ENCODE measurements around the gene SLC15A3. TPM values are rescaled to one million over a fixed set of nuclear protein-coding genes. Genes with fewer than 3 reads are reported as not detected.

Gene SLC15A3
- total RNA-seq, 2 experiments from 2014 or later, result 10.5 to 11.9 TPM

GRCh38 chr11:60973699-60974098 is 21.7 kb upstream of the SLC15A3 start:
- H3K27me3 ChIP-seq (ENCODE audit: control insufficient read depth in 1 of 2, insufficient read depth in 2 of 2, low read length in 2 of 2), result no peaks in the 10 kb centered on the region
- peaks cover 57% of the 10 kb centered on the region for H3K4me1 Mint-ChIP-seq (ENCODE audit: low read depth)
- H3K27ac Mint-ChIP-seq, result peak overlapping the region; percentile 94
- POLR2A ChIA-PET, result interaction anchor here (1.2 to 1.7 kb wide), 2 partner anchors 38 to 68 kb away, joined by 5 read pairs; partner anchors contain the start of gene PRPF19
- H3K4me1 ChIP-seq (ENCODE audit: insufficient read depth, low read length), result peaks cover 57% of the 10 kb centered on the region
- intact Hi-C loops (cut with DNase I, micrococcal nuclease), result no loop called here
- H3K4me3 ChIP-seq (ENCODE audit: low read length), result peak overlapping the region; percentile 96
- TF ChIP-seq CTCF (IDR thresholded peaks at IDR 0.05), result no peak
- peaks cover 70% of the 10 kb centered on the region for H3K36me3 Mint-ChIP-seq (ENCODE audit: low read depth)
- ATAC-seq (ENCODE audit: poor library complexity) (no peak), DNase-seq (peak in 1 of 14 experiments; percentile 32)
- no peaks in the 10 kb centered on the region for H3K27me3 Mint-ChIP-seq
- no peaks in the 10 kb centered on the region for H3K9me3 ChIP-seq (ENCODE audit: control insufficient read depth in 1 of 2, insufficient read depth in 1 of 2, low read length in 2 of 2)
- CTCF ChIA-PET, result no interaction called here
- peak overlapping the region; percentile 83 to 93 for H3K27ac ChIP-seq (ENCODE audit: low read depth in 1 of 2, low read length in 2 of 2)
- peaks cover 26% of the 10 kb centered on the region for H3K36me3 ChIP-seq (ENCODE audit: insufficient read depth, low read length)
- H3K4me3 Mint-ChIP-seq, result peak overlapping the region; percentile 90
- no peaks in the 10 kb centered on the region for H3K9me3 Mint-ChIP-seq

GRCh38 chr11:60972182-60973030 is 20.4 kb upstream of the SLC15A3 start:
- ATAC-seq (ENCODE audit: poor library complexity), result peak; percentile 30
- H3K4me1 ChIP-seq (ENCODE audit: insufficient read depth, low read length), result peaks cover 45% of the 10 kb centered on the region
- H3K27ac ChIP-seq (ENCODE audit: low read depth in 1 of 2, low read length in 2 of 2), result peak overlapping the region; percentile 83 to 93

More at GRCh38 chr11:60972182-60973030, 20.4 kb upstream of the SLC15A3 start:
- Mint-ChIP-seq H3K27me3 (no peaks in the 10 kb centered on the region), H3K36me3 (ENCODE audit: low read depth) (peaks cover 57% of the 10 kb centered on the region), H3K4me3 (peak overlapping the region; percentile 90), H3K4me1 (ENCODE audit: low read depth) (peaks cover 44% of the 10 kb centered on the region), H3K27ac (peak overlapping the region; percentile 94), H3K9me3 (no peaks in the 10 kb centered on the region)
- peak in 6 of 14 experiments; percentile 44 to 76 (median 61) for DNase-seq
- peaks cover 14% of the 10 kb centered on the region for H3K36me3 ChIP-seq (ENCODE audit: insufficient read depth, low read length)
- intact Hi-C loops (cut with DNase I, micrococcal nuclease), result no loop called here
- ChIA-PET CTCF (interaction anchor here (1.4 to 2.5 kb wide), 3 partner anchors 22 to 215 kb away, joined by 5 to 16 read pairs (median 6); no protein-coding TSS in a partner anchor), POLR2A (interaction anchor here (1.3 to 1.8 kb wide), 4 partner anchors 21 to 188 kb away, joined by 3 to 8 read pairs (median 4); partner anchors contain the start of gene VPS37C)
- H3K27me3 ChIP-seq (ENCODE audit: control insufficient read depth in 1 of 2, insufficient read depth in 2 of 2, low read length in 2 of 2), result no peaks in the 10 kb centered on the region
- H3K4me3 ChIP-seq (ENCODE audit: low read length), result peak overlapping the region; percentile 96
- no peak for TF ChIP-seq CTCF (IDR thresholded peaks at IDR 0.05)
- H3K9me3 ChIP-seq (ENCODE audit: control insufficient read depth in 1 of 2, insufficient read depth in 1 of 2, low read length in 2 of 2), result no peaks in the 10 kb centered on the region

All from CD4-positive, alpha-beta T cell (primary cell).